WTC11 (cell line): Measurements from ENCODE around the gene ZFP92. TPM values are rescaled to one million over a fixed set of nuclear protein-coding genes. Genes with fewer than 3 reads are reported as not detected.

Experiments
- ATAC-seq: fragments of 200-7000 bp; cut with Tn5 transposase; 2 replicates; pipeline ENCODE4 v1.10.0; 2021; ENCODE audit warnings: mild to moderate bottlenecking, moderate library complexity
- CTCF ChIA-PET: fragments of 300-600 bp; sonication (Branson Sonifier 250); formaldehyde crosslinking; loops from one replicate; lab custom pipeline; 2021; ENCODE audit warnings: antibody characterized with exemption; lab: Charles Lee
- POLR2A ChIA-PET: fragments of 350-600 bp; sonication (Branson Sonifier 250); formaldehyde crosslinking; loops from one replicate; lab custom pipeline; 2021; ENCODE audit warnings: antibody characterized with exemption; lab: Charles Lee
- DNase-seq: peaks from one replicate; pipeline ENCODE4 v3.0.0; 2021; ENCODE audit warnings: low spot score
- H3K27ac Mint-ChIP-seq: 2 replicates; pipeline ENCODE4 v1.8.0; 2021; ENCODE audit warnings: mixed read lengths
- H3K27me3 Mint-ChIP-seq: 2 replicates; pipeline ENCODE4 v1.8.0; 2021; ENCODE audit warnings: low read depth, mild to moderate bottlenecking, moderate library complexity, mixed read lengths
- H3K36me3 Mint-ChIP-seq: 2 replicates; pipeline ENCODE4 v1.8.0; 2021; ENCODE audit warnings: mixed read lengths
- H3K4me1 Mint-ChIP-seq: 2 replicates; pipeline ENCODE4 v1.8.0; 2022; ENCODE audit warnings: mixed read lengths
- H3K4me3 Mint-ChIP-seq: 2 replicates; pipeline ENCODE4 v1.8.0; 2021; ENCODE audit warnings: mild to moderate bottlenecking, moderate library complexity, mixed read lengths
- H3K9me3 Mint-ChIP-seq: 2 replicates; pipeline ENCODE4 v1.8.0; 2021; ENCODE audit warnings: mixed read lengths
- AR ChIP-seq: fragments of 250-450 bp; sonication (Bioruptor Pico); IDR thresholded peaks from 2 replicates; pipeline ENCODE4 v1.9.0; 2021; ENCODE audit warnings: mild to moderate bottlenecking
- ARID4B ChIP-seq: sonication (generic); formaldehyde crosslinking; IDR thresholded peaks from 2 replicates; pipeline ENCODE4 v1.8.0; 2023; ENCODE audit warnings: missing genetic modification reagents, mild to moderate bottlenecking, borderline replicate concordance
- ATF2 ChIP-seq: sonication (generic); formaldehyde crosslinking; IDR thresholded peaks from 2 replicates; pipeline ENCODE4 v1.8.1; 2022; ENCODE audit warnings: low read depth, missing genetic modification reagents, borderline replicate concordance
- ERG ChIP-seq: fragments of 250-450 bp; sonication (Bioruptor Pico); IDR thresholded peaks from 2 replicates; pipeline ENCODE4 v1.8.0; 2021; ENCODE audit warnings: mild to moderate bottlenecking
- FOXP1 ChIP-seq: sonication (generic); formaldehyde crosslinking; IDR thresholded peaks from 2 replicates; pipeline ENCODE4 v1.8.0; 2022; ENCODE audit warnings: missing genetic modification reagents, mild to moderate bottlenecking, moderate library complexity, borderline replicate concordance
- FOXP4 ChIP-seq: sonication (generic); formaldehyde crosslinking; IDR thresholded peaks from 2 replicates; pipeline ENCODE4 v1.8.0; 2022; ENCODE audit warnings: mild to moderate bottlenecking, missing genetic modification reagents
- HMGA2 ChIP-seq: fragments of 250-450 bp; sonication (Bioruptor Pico); IDR thresholded peaks from 2 replicates; pipeline ENCODE4 v1.4.0; 2021; ENCODE audit warnings: mild to moderate bottlenecking, moderate library complexity
- JAZF1 ChIP-seq: fragments of 250-450 bp; sonication (Bioruptor Pico); IDR thresholded peaks from 2 replicates; pipeline ENCODE4 v1.9.0; 2021; ENCODE audit warnings: moderate library complexity, mild to moderate bottlenecking, inconsistent platforms
- MAX ChIP-seq: sonication (generic); formaldehyde crosslinking; IDR thresholded peaks from 2 replicates; pipeline ENCODE4 v1.8.0; 2022; ENCODE audit warnings: mild to moderate bottlenecking, missing genetic modification reagents
- NR2C2 ChIP-seq: sonication (generic); formaldehyde crosslinking; IDR thresholded peaks from 2 replicates; pipeline ENCODE4 v1.8.0; 2022; ENCODE audit warnings: mild to moderate bottlenecking, missing genetic modification reagents
- NR3C1 ChIP-seq: sonication (generic); formaldehyde crosslinking; conservative IDR thresholded peaks from 2 replicates; pipeline ENCODE4 v1.8.1; 2023; ENCODE audit warnings: low read depth, mild to moderate bottlenecking, missing genetic modification reagents
- PRDM15 ChIP-seq: sonication (generic); formaldehyde crosslinking; IDR thresholded peaks from 2 replicates; pipeline ENCODE4 v1.8.0; 2022; ENCODE audit warnings: missing genetic modification reagents
- SMAD4 ChIP-seq: sonication (generic); formaldehyde crosslinking; IDR thresholded peaks from 2 replicates; pipeline ENCODE4 v1.8.0; 2022; ENCODE audit warnings: mild to moderate bottlenecking, missing genetic modification reagents
- ZNF219 ChIP-seq: sonication (generic); formaldehyde crosslinking; IDR thresholded peaks from 2 replicates; pipeline ENCODE4 v1.8.0; 2023; ENCODE audit warnings: missing genetic modification reagents, mild to moderate bottlenecking, borderline replicate concordance
- total RNA-seq: library from RNA; stranded (reverse); gene quantifications from 3 replicates; pipeline ENCODE4 v1.2.3, GENCODE V29; 2021

Gene ZFP92
- total RNA-seq, 1 experiment from 2014 or later = 0.31 TPM

GRCh38 chrX:153370293-153371055 is 40.8 kb upstream of the ZFP92 start:
- Mint-ChIP-seq H3K4me3 (no peak overlapping the region), H3K9me3 (peaks cover 3% of the 10 kb centered on the region; the same call in 1 of the 2 replicates), H3K36me3 (no peaks in the 10 kb centered on the region), H3K27ac (no peak overlapping the region), H3K27me3 (no peaks in the 10 kb centered on the region; the same call in 1 of the 2 replicates), H3K4me1 (no peaks in the 10 kb centered on the region)
- DNase-seq = no peak
- ATAC-seq = no peak
- CTCF ChIA-PET = no interaction called here
- no peak for TF ChIP-seq ARID4B (CRISPR knock-in tag)
- TF ChIP-seq AR (CRISPR knock-in tag) = no peak
- no peak for TF ChIP-seq ZNF219 (CRISPR knock-in tag)
- TF ChIP-seq SMAD4 (CRISPR knock-in tag) = no peak
- no peak for TF ChIP-seq HMGA2 (CRISPR knock-in tag)
- no peak for TF ChIP-seq NR3C1 (CRISPR knock-in tag)
- TF ChIP-seq MAX = no peak
- TF ChIP-seq ATF2 (CRISPR knock-in tag) = no peak
- TF ChIP-seq FOXP1 = no peak
- no peak for TF ChIP-seq FOXP4 (CRISPR knock-in tag)
- TF ChIP-seq NR2C2 = no peak
- TF ChIP-seq, all 79 proteins: peak for 0
- POLR2A ChIA-PET = no interaction called here

- CTCF ChIA-PET = no interaction called here
- DNase-seq = no peak
- H3K4me3 Mint-ChIP-seq = no peak overlapping the region
- peaks cover 3% of the 10 kb centered on the region; the same call in 1 of the 2 replicates for H3K9me3 Mint-ChIP-seq
- POLR2A ChIA-PET = no interaction called here
- H3K27ac Mint-ChIP-seq = no peak overlapping the region
- H3K36me3 Mint-ChIP-seq = no peaks in the 10 kb centered on the region
- no peak for ATAC-seq
- no peaks in the 10 kb centered on the region for H3K27me3 Mint-ChIP-seq
- H3K4me1 Mint-ChIP-seq = no peaks in the 10 kb centered on the region
- no peak for TF ChIP-seq PRDM15
- TF ChIP-seq ERG (CRISPR knock-in tag) = no peak
- TF ChIP-seq JAZF1 (CRISPR knock-in tag) = no peak
These were observed 40.0 kb upstream of the ZFP92 start for GRCh38 chrX:153371256-153371655.
